ENCODE results near the gene MAP3K1.

Gene MAP3K1

GRCh38 chr5:56807679-56808078 lies 7.7 kb upstream of the MAP3K1 start:
- TF ChIP-seq CTCF (conservative IDR thresholded peaks at IDR 0.05) = no peak
- no peak overlapping the region for H3K27ac ChIP-seq

GRCh38 chr5:56808211-56808610 lies 7.1 kb upstream of the MAP3K1 start:
- TF ChIP-seq CTCF (conservative IDR thresholded peaks at IDR 0.05) = no peak
- H3K27ac ChIP-seq = no peak overlapping the region

GRCh38 chr5:56810826-56811225 lies 4.5 kb upstream of the MAP3K1 start:
- no peak overlapping the region for H3K27ac ChIP-seq
- TF ChIP-seq CTCF (conservative IDR thresholded peaks at IDR 0.05) = no peak

GRCh38 chr5:56812110-56812509 lies 3.2 kb upstream of the MAP3K1 start:
- no peak overlapping the region for H3K27ac ChIP-seq
- TF ChIP-seq CTCF (conservative IDR thresholded peaks at IDR 0.05) = no peak

- H3K27ac ChIP-seq = no peak overlapping the region
- no peak for TF ChIP-seq CTCF (conservative IDR thresholded peaks at IDR 0.05)
Measured at GRCh38 chr5:56813302-56813701, 2.0 kb upstream of the MAP3K1 start.

- peak overlapping the region; percentile 90 for H3K27ac ChIP-seq
- no peak for TF ChIP-seq CTCF (conservative IDR thresholded peaks at IDR 0.05)
Measured at GRCh38 chr5:56814361-56814962, 887 bp upstream of the MAP3K1 start.

GRCh38 chr5:56815658-56816545 lies 553 bp downstream of the MAP3K1 start:
- peak overlapping the region; percentile 90 for H3K27ac ChIP-seq
- TF ChIP-seq CTCF (conservative IDR thresholded peaks at IDR 0.05) = no peak
